OCI-LY1 (cell line): ENCODE data around the gene PLSCR4.

Experiments used
- H2AFZ ChIP-seq: fragments of 200-600 bp; sonication (generic), shearing (Covaris generic); 2 replicates; pipeline ENCODE4 v1.6.0; 2014; ENCODE audit warnings: antibody characterized with exemption, mild to moderate bottlenecking, low read length
- H3F3A ChIP-seq: fragments of 200-600 bp; sonication (generic), shearing (Covaris generic); 2 replicates; pipeline ENCODE4 v1.6.0; 2014; ENCODE audit warnings: mild to moderate bottlenecking, antibody characterized with exemption, low read length, moderate library complexity; ENCODE audit not compliant: insufficient read depth
- H3K27ac ChIP-seq: fragments of 200-600 bp; sonication (generic); 2 replicates; pipeline ENCODE4 v1.5.1; 2014; ENCODE audit warnings: low read length, mixed run types, mild to moderate bottlenecking, low read depth; ENCODE audit not compliant: poor library complexity, severe bottlenecking
- H3K27me3 ChIP-seq: fragments of 200-600 bp; sonication (generic); 2 replicates; pipeline ENCODE4 v1.6.0; 2014; ENCODE audit warnings: antibody characterized with exemption, mild to moderate bottlenecking, low read length, moderate library complexity; ENCODE audit not compliant: insufficient read depth
- H3K36me3 ChIP-seq: fragments of 200-600 bp; sonication (generic); 2 replicates; pipeline ENCODE4 v1.6.1; 2014; ENCODE audit warnings: mild to moderate bottlenecking, antibody characterized with exemption, low read length, moderate library complexity, mixed read lengths; ENCODE audit not compliant: insufficient read depth
- H3K4me1 ChIP-seq: fragments of 200-600 bp; sonication (generic); 2 replicates; pipeline ENCODE4 v1.5.1; 2014; ENCODE audit warnings: mild to moderate bottlenecking, low read length, moderate library complexity; ENCODE audit not compliant: insufficient read depth, severe bottlenecking
- H3K4me2 ChIP-seq: fragments of 200-600 bp; sonication (generic), shearing (Covaris generic); 2 replicates; pipeline ENCODE4 v1.6.1; 2014; ENCODE audit warnings: low read length
- H3K4me3 ChIP-seq: fragments of 200-600 bp; sonication (generic); 2 replicates; pipeline ENCODE4 v1.5.1; 2014; ENCODE audit warnings: low read length, low read depth, mild to moderate bottlenecking, mixed read lengths; ENCODE audit not compliant: poor library complexity, severe bottlenecking
- H3K79me2 ChIP-seq: fragments of 200-600 bp; shearing (Covaris generic); 2 replicates; pipeline ENCODE4 v1.6.1; 2016; ENCODE audit warnings: mixed run types, low read length, mixed read lengths; ENCODE audit not compliant: insufficient read depth
- H3K9ac ChIP-seq: fragments of 200-600 bp; sonication (generic), shearing (Covaris generic); 2 replicates; pipeline ENCODE4 v1.6.1; 2014; ENCODE audit warnings: mild to moderate bottlenecking, low read length, mixed read lengths
- H3K9me2 ChIP-seq: fragments of 200-600 bp; sonication (generic), shearing (Covaris generic); 2 replicates; pipeline ENCODE4 v1.6.1; 2014; ENCODE audit warnings: low read depth, mild to moderate bottlenecking, low read length, mixed read lengths
- H3K9me3 ChIP-seq: fragments of 200-600 bp; shearing (Covaris generic); 2 replicates; pipeline ENCODE4 v1.6.1; 2014; ENCODE audit warnings: low read length, mixed read lengths
- H4K20me1 ChIP-seq: fragments of 200-600 bp; sonication (generic), shearing (Covaris generic); 2 replicates; pipeline ENCODE4 v1.6.0; 2016; ENCODE audit warnings: mild to moderate bottlenecking, low read length; ENCODE audit not compliant: insufficient read depth
- EZH2 ChIP-seq: fragments of 200-600 bp; sonication (generic), shearing (Covaris generic); IDR thresholded peaks from 2 replicates; pipeline ENCODE4 v1.8.0; 2017; ENCODE audit warnings: borderline replicate concordance, mixed run types, mild to moderate bottlenecking, antibody characterized with exemption, low read length, moderate library complexity, mixed read lengths
- TF ChIP-seq, protein P1 (sequence below): fragments of 200-600 bp; sonication (generic), shearing (Covaris generic); IDR thresholded peaks from 2 replicates; pipeline ENCODE4 v1.5.1; 2017; ENCODE audit warnings: mild to moderate bottlenecking, antibody characterized with exemption, low read length, moderate library complexity, mixed read lengths

PLSCR4 gene

DNA sequence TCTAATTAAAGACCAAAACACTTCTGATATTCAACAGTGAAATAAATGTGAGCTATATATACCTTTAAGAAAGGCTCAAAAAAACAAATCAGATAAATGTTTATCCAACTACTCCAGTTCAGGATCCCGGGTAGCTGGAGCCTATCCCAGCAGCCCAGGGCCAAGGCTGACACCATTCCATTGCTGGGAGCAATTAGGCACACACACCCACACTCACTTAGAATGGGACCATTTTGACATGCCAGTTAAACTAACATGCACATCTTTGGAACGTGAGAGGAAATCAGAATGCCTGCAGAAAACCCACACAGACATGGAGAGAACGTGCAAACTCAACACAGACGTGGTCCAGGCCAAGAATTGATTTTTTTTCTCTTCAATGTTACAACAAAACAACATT lies 30.0 kb upstream of the PLSCR4 start:
- H2AFZ ChIP-seq, result no peak overlapping the region
- no peak for TF ChIP-seq EZH2
- TF ChIP-seq, protein P1, sequence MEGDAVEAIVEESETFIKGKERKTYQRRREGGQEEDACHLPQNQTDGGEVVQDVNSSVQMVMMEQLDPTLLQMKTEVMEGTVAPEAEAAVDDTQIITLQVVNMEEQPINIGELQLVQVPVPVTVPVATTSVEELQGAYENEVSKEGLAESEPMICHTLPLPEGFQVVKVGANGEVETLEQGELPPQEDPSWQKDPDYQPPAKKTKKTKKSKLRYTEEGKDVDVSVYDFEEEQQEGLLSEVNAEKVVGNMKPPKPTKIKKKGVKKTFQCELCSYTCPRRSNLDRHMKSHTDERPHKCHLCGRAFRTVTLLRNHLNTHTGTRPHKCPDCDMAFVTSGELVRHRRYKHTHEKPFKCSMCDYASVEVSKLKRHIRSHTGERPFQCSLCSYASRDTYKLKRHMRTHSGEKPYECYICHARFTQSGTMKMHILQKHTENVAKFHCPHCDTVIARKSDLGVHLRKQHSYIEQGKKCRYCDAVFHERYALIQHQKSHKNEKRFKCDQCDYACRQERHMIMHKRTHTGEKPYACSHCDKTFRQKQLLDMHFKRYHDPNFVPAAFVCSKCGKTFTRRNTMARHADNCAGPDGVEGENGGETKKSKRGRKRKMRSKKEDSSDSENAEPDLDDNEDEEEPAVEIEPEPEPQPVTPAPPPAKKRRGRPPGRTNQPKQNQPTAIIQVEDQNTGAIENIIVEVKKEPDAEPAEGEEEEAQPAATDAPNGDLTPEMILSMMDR, result no peak
- H3K9ac ChIP-seq, result no peak overlapping the region
- H3K4me1 ChIP-seq, result no peaks in the 10 kb centered on the region
- no peaks in the 10 kb centered on the region for H3F3A ChIP-seq
- H3K79me2 ChIP-seq, result no peaks in the 10 kb centered on the region
- H3K36me3 ChIP-seq, result no peaks in the 10 kb centered on the region
- no peaks in the 10 kb centered on the region for H3K27me3 ChIP-seq
- no peaks in the 10 kb centered on the region for H3K9me3 ChIP-seq
- H3K4me2 ChIP-seq, result no peak overlapping the region
- H4K20me1 ChIP-seq, result no peaks in the 10 kb centered on the region
- H3K27ac ChIP-seq, result no peak overlapping the region
- no peak overlapping the region for H3K4me3 ChIP-seq
- no peaks in the 10 kb centered on the region for H3K9me2 ChIP-seq

DNA sequence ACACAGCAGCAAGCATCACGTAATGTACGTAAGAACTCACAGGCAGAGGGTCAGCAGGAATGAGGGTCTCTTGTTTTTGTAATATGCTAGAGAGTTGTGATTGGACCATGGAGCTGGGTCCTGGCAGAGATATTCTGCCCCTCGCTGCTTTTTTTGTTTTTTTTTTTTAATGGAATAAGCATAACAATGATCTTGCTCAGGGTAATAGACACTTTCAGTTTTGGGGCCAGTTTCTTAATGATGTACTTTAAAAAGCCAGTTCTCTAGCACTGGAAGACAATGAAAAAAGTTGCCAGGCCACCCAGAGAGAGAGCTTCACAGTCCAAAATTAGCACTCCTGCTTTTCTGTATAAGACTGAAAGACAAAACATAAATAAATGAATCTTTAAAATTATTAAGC lies 29.0 kb upstream of the PLSCR4 start:
- no peaks in the 10 kb centered on the region for H3K27me3 ChIP-seq
- H3K4me1 ChIP-seq, result no peaks in the 10 kb centered on the region
- no peaks in the 10 kb centered on the region for H3K79me2 ChIP-seq
- no peak overlapping the region for H3K27ac ChIP-seq
- no peaks in the 10 kb centered on the region for H3F3A ChIP-seq
- H3K36me3 ChIP-seq, result no peaks in the 10 kb centered on the region
- no peaks in the 10 kb centered on the region for H3K9me2 ChIP-seq
- no peak overlapping the region for H3K9ac ChIP-seq
- H2AFZ ChIP-seq, result no peak overlapping the region
- H3K9me3 ChIP-seq, result no peaks in the 10 kb centered on the region
- H4K20me1 ChIP-seq, result no peaks in the 10 kb centered on the region
- H3K4me3 ChIP-seq, result no peak overlapping the region
- TF ChIP-seq EZH2, result no peak
- TF ChIP-seq, protein P1, result no peak
- H3K4me2 ChIP-seq, result no peak overlapping the region

DNA sequence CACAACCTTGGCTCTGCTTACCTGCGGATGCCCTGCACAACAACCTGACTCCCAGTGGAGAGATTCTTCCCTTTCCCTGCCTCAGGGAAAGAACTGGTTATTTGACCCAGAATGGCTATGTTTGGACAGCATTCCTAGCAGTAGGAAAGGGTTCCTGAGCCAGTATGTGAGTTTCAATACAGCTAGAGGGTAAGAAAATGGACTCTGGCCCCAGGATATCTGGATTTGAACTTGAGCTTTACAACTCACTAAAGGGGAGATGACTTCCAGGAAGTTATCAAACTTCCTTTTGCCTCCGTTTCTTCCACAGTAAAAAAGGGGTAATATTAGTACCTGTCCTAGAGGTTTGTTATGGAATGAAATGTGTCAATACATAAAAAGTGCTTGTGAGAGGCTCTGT lies 28.1 kb upstream of the PLSCR4 start:
- no peaks in the 10 kb centered on the region for H3K9me3 ChIP-seq
- no peaks in the 10 kb centered on the region for H3K27me3 ChIP-seq
- no peaks in the 10 kb centered on the region for H4K20me1 ChIP-seq
- H2AFZ ChIP-seq, result no peak overlapping the region
- H3K9ac ChIP-seq, result no peak overlapping the region
- no peaks in the 10 kb centered on the region for H3F3A ChIP-seq
- no peaks in the 10 kb centered on the region for H3K9me2 ChIP-seq
- H3K4me1 ChIP-seq, result no peaks in the 10 kb centered on the region
- H3K36me3 ChIP-seq, result no peaks in the 10 kb centered on the region
- H3K27ac ChIP-seq, result no peak overlapping the region
- no peak overlapping the region for H3K4me3 ChIP-seq
- no peaks in the 10 kb centered on the region for H3K79me2 ChIP-seq
- TF ChIP-seq EZH2, result no peak
- TF ChIP-seq, protein P1, result no peak
- H3K4me2 ChIP-seq, result no peak overlapping the region
